PFSK-1 (cell line): ENCODE measurements around the gene TAF4.

Experiments
- FOXP2 ChIP-seq: optimal IDR thresholded peaks from 2 replicates; pipeline ENCODE3; 2011; ENCODE audit warnings: borderline replicate concordance, control low read depth, inconsistent platforms; ENCODE audit not compliant: insufficient read depth; ENCODE audit errors: extremely low read length, extremely low read depth
- POLR2AphosphoS5 ChIP-seq: IDR thresholded peaks from 2 replicates; pipeline ENCODE4 v1.6.1; 2012; ENCODE audit warnings: low read depth, mild to moderate bottlenecking, control low read depth, low read length, moderate library complexity
- SIN3A ChIP-seq: IDR thresholded peaks from 2 replicates; pipeline ENCODE4 v1.6.1; 2012; ENCODE audit warnings: mild to moderate bottlenecking, low read length, moderate library complexity, borderline replicate concordance; ENCODE audit not compliant: insufficient read depth

- TF ChIP-seq POLR2AphosphoS5 (no peak), FOXP2 (peak; percentile 23), SIN3A (no peak)
Measured at GRCh38 chr20:61980647-61981583, 84.8 kb downstream of the TAF4 start.
